T-helper 1 cell (primary cell): ENCODE measurements around the gene MDK.

Source experiments
- DNase-seq, 5 donors: peaks; one replicate each; pipeline ENCODE4 v3.0.0-alpha.2; 2012 to 2020
- total RNA-seq, 4 donors: gene quantifications; one replicate each; lab custom pipeline; 2026; lab: John Stamatoyannopoulos, UW

Gene MDK, protein sequence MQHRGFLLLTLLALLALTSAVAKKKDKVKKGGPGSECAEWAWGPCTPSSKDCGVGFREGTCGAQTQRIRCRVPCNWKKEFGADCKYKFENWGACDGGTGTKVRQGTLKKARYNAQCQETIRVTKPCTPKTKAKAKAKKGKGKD
- 0.95 to 3.0 (median 1.7) reads per million in 4 donors for total RNA-seq

DNA sequence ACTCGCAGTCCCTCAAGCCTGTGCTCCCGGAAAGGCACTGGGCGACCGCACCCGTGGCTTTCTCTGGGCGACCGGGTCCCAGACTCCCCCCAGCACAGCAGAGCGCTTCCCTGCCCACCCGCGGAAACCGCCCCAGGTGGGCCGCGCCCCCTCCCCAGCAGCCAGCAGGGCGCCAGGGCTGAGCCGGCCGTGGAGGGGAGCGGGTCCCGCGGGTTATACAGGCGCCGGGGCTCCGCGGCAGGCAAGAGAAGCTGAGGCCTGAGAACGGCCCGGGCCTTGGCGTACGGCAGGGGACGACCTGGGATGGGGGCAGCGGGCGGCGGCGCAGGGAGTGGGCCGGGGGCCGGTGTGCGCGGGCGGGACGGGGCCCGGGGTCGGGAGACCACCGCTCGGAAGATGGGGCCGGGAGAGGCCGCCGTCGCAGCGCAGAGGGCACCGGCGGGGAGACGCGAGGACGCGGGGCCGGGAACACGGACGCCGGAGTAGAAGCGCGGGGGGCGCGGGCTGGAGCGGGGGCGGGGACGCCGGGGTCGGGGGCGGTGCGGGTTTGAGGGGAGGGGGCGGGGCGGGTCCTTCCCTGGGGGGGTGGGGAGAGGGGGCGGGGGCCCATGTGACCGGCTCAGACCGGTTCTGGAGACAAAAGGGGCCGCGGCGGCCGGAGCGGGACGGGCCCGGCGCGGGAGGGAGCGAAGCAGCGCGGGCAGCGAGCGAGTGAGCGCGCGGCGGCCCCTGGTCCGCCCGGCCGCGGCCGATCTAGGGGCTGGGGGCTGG lies at the start of gene MDK:
Gene MDK, plus strand, starts transcription at position 622 of the 771 bp plus-strand sequence. CDS start 389 bp downstream, outside the sequence.
- no peak for DNase-seq

DNA sequence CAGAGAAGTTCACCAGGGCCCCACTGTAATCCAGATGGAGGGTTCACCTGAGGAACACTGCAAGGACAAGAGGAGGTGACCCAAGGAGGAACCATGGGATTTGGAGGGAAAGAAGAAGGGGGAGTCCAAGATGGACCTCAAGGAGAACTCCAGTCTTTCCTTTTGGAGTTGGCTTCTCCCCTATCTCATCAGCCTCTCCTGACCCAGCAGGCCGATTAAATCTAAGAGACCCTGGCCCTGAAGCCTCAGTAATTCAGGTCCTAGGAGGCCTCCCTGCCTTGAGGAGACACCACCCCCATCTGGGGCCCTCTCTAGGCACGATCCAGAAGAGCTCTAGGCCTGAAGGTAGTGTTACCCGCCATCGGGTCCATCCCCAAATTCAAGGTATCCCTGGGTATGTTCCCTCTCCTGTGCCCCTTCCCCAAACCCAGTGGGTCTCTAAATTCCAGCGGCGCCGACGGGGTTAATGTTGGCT lies 49.3 kb upstream of the MDK start:
- no peak for DNase-seq

DNA sequence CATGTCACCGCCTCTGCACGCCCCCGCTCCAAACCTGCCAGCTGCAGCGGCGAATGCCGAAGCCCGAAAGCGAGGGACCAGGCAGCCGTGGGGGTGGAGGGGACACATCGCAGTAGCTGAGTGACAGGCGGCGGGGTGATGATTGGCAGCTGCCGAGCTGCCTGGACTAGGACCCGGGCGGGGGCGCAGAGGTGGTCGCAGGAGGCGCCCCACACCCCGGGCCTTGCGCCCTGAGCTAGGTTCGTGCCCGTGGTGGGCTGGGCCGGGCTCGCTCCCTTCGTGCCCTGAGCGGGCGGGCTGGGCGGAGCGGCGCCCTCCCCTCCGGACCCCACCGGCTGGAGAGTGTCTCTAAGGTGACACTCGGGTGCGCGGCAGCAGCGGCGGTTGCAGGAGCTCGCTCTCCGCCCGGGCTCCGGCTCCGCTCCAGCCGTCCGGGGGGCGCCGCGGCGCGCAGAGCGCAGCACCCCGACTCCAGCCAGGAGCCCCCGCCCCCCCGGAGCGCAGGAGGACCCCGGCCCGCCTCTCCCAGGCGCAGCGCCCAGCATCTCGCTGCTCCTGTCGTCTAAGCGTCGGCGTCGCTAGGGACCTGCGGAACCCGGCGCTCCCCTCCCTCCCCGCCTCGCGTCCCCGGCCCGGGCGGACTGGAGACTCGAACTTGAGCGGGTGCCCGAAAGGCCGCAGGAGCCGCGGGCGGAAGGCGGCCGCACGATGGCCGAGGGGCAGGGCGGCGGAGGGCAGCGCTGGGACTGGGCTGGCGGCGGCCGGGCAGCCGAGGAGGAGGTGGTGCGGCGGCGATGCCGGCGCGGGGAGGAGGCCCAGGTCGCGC lies 48.7 kb upstream of the MDK start:
- DNase-seq, result peak in 1 of 5 donors; percentile 24

DNA sequence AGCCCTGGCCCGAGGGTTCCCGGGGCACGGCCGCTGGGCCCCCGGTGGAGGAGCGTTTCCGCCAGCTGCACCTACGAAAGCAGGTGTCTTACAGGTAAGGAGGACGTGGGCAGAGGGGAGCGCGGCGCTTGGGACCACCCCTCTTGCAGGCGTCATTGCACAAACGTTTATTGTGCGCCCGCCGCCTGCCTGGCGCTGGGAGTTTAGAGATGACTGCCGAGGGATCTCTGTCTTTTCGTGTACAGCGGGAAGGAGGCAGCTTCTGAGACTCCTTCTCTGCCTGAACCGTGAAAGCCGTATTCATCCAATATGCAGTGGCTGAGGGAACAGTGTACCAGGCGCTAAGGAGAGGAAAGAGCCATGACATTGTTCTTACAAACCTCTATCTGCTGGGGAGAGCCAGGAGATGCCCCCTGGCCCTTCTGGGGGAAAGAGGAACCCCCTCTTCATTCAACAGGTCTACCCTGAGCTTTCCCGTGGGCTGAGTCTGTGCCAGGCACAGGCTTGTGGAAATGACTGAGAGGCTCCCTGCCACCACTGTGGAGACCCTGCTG lies 48.0 kb upstream of the MDK start:
- DNase-seq, result peak in 1 of 5 donors; percentile 15

DNA sequence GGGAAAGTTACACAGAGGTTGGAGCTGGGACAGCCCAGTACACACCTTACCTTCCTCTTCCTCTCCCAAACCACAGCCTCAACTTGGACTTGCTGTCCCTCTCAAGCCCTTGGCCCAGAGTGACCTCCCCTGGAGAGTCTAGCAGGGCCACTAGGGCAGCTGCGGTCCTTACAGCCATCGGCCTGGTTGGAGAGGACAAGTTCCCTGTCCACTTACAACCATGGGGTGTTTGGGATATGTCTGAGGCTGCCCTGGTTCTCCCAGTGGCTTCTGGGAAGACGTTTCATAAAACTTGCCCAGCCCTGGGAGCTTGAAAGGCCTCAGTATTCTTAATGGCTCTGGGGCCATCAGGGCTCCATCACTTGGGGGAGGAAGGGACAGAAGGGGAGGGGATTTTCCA lies 47.3 kb upstream of the MDK start:
- no peak for DNase-seq

DNA sequence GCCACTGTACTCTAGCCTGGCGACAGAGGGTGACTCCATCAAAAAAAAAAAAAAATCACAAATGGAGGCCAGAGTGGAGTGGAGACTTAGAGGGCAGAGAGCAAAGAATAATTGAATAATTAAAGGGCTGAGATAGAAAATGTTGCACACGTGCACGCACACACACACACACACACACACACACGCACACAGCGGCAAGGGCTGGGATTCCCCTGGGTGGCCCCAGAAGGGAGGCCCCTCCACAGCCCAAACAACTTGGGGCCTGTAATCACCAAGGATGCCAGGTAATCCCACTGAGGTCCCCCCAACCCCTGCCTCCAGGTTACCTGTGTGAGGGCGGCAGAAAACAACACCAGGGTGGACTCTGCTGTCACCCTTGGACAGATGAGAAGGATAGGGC lies 46.2 kb upstream of the MDK start:
- no peak for DNase-seq

DNA sequence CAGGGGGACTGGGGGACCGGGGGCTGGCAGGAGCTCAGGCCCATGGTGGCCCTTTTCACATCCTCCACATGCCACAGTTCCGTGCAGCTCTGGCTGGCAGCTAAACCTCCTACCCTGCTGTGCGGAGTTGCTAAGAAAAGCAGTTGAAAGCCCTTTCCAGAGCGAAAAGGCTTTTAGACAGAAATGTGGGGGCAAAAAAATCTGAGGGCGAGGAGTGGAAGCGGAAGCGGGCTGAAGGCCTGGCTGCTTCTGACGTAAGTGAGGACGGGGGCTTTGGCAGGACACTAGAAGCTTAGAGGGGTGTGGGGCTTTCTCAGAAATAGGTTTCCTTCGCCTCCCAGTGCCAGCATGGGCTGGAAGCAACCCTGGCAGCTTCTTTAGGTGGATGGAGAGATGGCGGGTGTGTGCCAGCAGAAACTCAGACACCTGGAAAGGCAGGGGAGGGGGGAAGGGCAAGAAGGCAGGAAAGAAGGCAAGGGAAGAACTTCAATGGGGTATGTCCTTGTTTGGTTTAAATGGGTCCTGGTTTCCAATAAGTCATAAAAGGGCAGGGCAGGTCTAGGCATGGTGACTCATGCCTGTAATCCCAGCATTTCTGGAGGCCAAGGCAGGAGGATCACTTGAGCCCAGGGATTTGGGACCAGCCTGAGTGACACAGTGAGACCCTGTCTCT lies 45.4 kb upstream of the MDK start:
- no peak for DNase-seq

DNA sequence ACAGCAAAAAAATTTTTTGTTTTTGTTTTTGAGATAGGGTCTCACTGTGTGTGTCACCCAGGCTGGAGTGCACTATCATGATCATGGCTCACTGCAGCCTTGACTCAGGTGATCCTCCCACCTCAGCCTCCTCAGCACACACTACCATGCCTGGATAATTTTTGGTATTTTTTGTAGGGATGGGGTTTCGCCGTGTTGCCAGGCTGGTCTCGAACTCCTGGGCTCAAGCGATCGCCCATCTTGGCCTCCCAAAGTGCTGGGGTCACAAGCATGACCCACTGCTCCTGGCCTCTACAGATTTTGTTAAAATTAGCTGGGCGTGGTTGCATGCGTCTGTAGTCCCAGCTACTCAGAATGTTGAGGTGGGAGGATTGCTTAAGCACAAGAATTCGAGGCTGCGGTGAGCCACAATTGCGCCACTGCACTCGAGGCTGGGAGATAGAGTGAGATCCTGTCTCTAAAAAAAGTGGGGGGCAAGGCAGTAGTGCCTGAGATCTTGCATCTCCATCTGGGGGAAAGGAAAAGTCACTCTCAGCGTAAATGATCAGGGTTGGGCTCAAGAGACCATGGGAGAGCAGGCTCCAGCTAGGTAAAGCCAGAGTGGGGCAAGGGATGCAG lies 44.8 kb upstream of the MDK start:
- no peak for DNase-seq

DNA sequence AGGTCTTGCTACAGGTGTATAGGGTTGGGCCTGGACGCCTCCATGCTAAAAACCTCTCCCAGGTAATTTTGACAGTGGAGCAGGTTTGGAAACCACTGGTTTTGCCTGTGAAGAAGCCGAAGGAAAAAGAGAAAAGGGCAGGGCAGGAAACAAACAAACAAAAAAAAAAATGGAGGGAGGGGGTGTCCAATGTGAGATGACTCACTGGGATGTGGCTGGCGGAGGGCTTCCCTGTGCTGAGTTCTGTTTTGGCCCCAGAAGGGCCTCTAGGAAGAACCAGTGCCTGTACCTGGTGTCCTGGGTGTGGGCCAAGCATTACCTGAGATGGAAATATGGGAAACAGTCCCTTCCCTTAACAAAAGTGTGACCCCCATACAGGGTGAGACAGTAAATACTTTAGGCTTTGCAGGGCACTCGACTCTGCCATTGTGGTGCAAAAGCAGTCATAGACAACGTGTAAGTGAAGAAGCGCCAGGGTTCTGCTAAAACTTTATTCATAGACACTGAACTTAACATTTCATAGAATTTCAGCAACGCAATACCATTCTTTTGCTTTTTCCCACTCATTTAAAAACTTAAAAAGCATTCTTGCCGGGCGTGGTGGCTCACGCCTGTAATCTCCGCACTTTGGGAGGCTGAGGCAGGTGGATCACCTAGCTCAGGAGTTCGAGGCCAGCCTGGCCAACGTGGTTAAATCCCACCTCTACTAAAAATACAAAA lies 43.7 kb upstream of the MDK start:
- no peak for DNase-seq

DNA sequence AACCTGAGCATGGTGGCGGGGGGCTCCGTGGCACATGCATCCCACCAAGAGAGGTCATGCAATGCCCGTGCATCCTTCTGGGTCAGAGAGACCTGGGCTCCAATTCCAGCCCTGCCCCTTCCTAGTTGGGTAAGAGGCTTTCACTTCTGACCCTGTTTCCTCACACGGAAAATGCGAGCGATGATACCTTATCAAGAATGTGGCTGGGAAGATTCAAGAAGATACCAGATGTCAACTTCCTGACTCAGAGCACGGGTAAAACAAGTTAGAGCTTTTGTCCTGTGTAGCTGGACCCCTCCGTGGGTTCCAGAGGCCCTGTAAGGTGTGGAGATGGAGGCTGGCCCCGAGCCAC lies 42.9 kb upstream of the MDK start:
- no peak for DNase-seq

DNA sequence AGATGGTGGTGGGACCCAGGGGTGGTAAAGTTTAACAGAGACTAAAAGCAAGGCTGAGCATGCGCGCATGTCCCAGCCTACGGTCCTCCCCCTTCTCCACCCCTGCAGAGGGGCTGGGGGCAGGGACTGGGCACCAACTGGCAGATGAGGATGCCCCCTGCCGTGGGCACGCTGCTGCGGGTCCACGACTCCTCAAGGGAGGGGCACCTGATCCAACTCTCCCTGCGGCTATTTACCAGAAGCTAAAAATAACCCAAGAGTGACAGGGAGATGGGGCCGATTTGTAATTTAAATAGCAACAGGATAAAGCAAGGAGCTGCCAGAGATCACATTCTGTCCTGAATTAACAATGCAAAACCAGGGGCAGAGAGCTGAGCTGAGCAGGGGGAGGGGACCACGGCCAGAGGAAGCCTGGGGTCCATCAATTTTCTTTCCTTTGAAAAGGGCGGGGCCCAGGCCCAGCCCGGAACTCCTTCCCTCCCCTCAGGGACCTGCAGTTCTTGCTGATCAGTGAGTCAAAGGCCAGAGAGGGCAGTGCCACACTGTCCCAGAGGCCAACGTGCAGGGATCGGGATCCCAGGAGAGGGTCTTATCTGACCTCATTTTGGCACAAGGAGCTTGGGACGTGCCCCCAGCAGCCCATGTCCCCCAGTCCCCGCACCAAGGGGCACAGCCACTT lies 42.3 kb upstream of the MDK start:
- no peak for DNase-seq

DNA sequence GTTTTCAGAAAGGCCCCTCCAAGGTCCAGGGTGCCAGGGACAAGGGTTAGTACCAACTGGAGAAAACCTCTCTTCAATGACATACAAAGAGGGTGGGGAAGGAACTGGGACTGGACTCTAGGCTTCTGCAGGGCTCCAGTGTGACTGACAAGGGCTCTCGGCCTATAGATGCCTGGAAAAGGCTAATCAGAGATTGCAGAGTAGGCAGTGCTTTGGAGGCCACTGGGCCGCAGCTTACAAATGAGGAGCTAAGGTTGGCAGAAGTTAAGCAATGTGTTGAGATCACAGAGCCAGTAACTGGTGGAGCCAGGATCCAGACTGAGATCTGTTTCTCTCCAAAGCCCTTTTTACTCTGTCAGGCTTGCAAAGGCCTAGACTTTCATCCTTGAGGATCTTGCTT lies 41.7 kb upstream of the MDK start:
- no peak for DNase-seq

DNA sequence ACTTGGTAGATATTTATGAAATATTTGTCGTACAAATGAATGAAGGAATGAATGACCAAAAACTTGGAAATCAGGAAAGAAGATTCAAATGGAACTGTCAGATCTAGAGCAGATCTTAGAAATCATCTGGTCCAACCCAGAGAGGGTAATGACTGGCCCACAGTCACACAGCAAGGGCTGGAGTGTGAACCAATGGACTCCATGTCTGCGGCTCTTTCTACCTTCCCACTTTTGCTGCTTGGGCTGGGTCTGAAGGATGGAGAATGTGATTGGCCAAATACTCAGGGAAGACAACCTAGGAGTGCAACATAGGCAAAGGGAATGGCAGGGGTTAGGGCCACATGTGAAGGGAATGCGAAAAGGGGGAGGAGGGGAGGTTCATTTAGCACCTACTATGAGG lies 40.0 kb upstream of the MDK start:
- DNase-seq, result no peak

DNA sequence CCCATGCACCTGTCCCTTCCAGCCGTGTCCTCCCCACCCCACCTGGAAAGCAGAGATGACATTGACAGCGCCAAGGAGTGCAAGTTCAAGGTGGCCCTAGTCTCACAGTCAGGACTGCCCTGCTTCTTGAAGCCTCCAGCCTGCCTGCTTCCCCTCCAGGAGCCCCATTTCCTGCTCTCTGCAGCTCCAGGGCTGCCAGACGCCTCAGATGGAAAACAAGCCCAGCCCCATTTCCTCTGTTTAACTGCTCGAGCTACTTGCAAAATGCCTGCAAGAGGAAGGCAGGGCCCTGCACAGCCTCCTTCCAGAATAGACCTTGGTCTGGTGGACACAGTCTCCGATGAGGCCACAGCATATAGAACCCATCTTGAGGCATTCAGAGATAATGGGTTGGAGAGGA lies 39.2 kb upstream of the MDK start:
- peak in 1 of 5 donors; percentile 47 for DNase-seq

DNA sequence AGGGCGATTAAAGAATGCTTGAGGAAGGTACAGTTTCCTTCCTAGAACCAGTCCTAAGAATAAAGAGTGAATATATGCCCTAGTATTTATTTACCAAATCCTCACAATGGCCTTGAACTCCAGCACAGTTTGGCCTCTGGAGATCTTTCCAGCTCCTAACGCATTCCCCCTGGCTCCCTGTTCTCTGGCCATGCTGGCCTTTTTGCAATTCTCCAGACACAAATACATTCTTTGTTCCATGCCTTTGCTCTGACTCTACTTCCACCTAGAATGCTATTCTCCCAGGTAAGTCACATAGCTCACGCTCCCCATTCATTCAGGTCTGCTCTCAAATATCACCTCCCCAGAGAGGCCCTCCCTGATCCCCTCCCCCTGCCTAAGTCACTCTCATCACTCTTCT lies 37.9 kb upstream of the MDK start:
- DNase-seq, result no peak

DNA sequence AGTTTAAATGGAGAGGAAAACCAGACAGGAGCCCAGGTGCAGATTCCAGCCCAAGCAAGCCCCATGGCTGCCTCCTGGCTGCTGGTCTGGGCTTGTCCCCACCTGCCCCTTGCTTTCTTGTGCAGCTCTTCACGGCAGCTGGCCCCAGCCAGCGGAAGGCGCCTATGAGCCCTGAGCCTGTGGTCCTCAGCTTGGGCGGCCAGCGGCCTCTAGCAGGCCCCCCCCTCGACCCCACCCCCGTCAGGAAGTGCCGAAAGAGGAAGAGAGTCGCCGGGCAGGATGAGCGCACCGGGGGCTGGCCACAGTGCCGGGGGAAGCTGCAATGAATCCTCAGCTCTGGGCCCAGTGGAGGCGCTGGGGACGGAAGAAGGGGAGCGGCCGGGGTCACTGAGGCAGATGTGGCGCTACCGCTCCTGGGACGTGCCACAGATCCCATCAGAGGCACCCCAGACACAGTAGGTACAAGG lies 36.3 kb upstream of the MDK start:
- no peak for DNase-seq

DNA sequence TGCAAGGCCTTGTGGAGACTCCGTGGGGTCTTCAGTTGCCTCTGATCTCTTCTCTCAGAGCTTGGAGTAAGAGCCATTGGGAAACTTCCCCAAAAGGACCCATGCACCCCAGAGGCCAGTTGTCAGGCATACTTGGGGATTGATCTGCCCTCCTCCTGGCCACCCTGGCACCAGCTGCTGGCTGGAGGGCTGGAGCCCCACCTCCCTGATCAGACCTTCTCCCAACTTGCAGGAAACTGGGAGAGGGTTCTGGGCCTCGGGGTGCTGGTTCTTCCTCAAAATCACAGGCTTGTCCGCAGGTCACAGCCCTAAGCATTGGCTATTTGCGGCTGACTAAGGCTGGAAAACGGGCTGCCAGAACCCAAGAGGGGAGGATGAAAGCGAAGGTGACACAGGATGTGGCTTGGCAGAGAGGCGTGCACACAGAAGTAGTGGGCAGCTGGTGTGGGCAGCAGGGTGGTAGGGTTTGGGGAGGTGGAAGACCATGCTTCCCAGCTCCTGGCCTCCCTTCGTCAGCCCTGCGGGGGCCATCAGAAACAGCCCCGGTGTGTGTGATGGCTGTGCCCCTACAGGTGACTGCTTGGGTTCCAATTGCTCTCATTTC lies 35.5 kb upstream of the MDK start:
- DNase-seq, result peak in 1 of 5 donors; percentile 53

DNA sequence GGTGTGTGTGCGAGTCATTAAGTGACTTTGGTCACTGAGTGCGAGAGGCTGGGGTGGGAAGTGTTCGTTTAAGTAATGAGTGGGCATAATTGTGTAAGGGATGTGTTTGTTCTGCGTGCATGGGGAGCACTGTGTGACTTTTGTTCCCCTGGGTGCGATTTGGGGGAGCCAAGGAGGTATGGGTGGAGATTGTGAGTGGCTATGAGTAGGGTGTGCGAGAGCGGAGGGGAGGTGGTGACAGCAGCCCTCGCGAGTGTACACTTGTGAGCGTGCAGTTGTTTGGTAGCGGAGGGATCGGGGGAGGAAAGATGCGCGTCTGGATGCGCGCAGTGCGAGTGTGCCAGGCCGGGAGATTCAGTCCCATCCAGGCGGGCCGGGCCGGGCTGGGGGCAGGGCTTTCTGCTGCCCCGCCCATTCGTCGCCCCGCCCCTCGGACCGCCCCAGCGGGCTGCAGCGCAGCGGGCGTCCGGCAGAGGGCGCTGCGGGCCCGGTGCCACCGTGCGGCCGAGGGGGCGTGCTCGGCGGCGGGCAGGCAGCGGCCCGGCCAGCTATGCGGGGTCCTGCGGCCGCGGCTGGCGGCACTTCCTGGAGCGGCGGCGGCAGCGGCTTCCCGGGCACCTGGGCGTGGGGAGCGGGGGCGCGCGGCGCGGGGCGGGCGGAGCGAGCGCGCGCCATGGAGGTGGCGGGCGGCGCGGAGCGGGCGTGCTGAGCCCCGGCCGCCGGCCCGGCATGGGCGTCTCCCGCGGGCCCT lies 34.4 kb upstream of the MDK start, which contains the start of gene DGKZ:
Gene DGKZ, plus strand, starts transcription at position 578 of the 751 bp plus-strand sequence. CDS start 197 bp downstream, outside the sequence.
- DNase-seq, result peak; percentile 82 to 94 (median 85)

DNA sequence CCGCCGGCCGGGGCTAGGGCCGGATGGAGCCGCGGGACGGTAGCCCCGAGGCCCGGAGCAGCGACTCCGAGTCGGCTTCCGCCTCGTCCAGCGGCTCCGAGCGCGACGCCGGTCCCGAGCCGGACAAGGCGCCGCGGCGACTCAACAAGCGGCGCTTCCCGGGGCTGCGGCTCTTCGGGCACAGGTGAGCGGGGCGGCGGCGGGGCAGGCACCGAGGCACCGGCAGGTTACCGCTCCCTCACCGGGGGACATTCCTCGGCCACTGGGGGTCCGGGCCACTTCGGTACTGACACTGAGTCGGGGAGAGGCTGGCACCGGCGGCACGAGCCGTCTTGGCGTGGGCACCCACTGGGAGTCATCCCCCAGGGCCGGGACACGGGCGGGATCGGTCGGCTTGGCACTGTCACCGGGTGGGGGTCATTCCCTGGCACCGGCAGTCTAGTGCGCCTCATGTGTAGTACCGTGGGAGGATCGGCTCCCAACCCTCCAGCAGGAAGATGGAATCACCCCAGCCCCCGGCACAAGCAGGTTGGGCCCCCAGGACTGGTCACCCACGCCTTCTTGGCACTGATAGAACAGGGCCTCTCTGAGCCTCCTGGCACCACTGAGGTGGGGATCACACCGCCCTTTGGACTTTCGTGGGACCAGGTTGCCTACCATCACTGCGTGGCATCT lies 33.7 kb upstream of the MDK start:
- DNase-seq, result peak in 1 of 5 donors; percentile 17
